Right cardiac atrium (tissue), 5 donors: Measurements from ENCODE around the gene CCDC197. TPM values are rescaled to one million over a fixed set of nuclear protein-coding genes. Genes with fewer than 3 reads are reported as not detected.

Experiments used
- ATAC-seq, 2 donors: fragments of 200-7000 bp; cut with Tn5 transposase; one replicate each; pipeline versions ENCODE4 v1.8.0 to v1.9.1; 2020; ENCODE audit warnings: moderate library complexity in 2 of 2, mild to moderate bottlenecking in 1 of 2
- DNase-seq, 3 donors: peaks; one replicate each; pipeline ENCODE4 v3.0.0-alpha.2; 2020
- H3K27ac ChIP-seq: one replicate; pipeline ENCODE4 v1.5.1; 2013; ENCODE audit warnings: mild to moderate bottlenecking, low read length, control low read depth, moderate library complexity
- H3K27me3 ChIP-seq: one replicate; pipeline ENCODE4 v1.6.1; 2013; ENCODE audit not compliant: control insufficient read depth, insufficient read depth
- H3K4me1 ChIP-seq: one replicate; pipeline ENCODE4 v1.6.1; 2013; ENCODE audit warnings: low read length; ENCODE audit not compliant: control insufficient read depth, insufficient read depth
- H3K4me3 ChIP-seq: one replicate; pipeline ENCODE4 v1.5.1; 2013; ENCODE audit warnings: low read length, control low read depth
- H3K9me3 ChIP-seq: one replicate; pipeline ENCODE4 v1.6.1; 2013; ENCODE audit warnings: low read length; ENCODE audit not compliant: control insufficient read depth
- WGBS: extraction: QIAGEN DNeasy Blood & Tissue Kit; methylation state at CpG from one replicate; pipeline ENCODE4 v1.1.7; 2013; 5-methylcytosine and 5-hydroxymethylcytosine counted together
- intact Hi-C, 4 donors: fragments of 100-400 bp; cut with DNase I; formaldehyde crosslinking; loops; one replicate each; pipeline versions ENCODE4 v1.11.0 to v1.14.0; 2022 to 2023
- long read RNA-seq, 4 donors: library from polyadenylated mRNA; unstranded; transcript quantifications; one replicate each; pipeline ENCODE4 v2.0.0, GENCODE V29; 2020 to 2021
- polyA plus RNA-seq: library from polyadenylated mRNA; stranded (reverse); fragments of 200-250 nt; gene quantifications from one replicate; pipeline ENCODE4 v1.2.3, GENCODE V29; 2013
- total RNA-seq, 4 donors: library from RNA; stranded (reverse); fragmentation: NEBNext Ultra II Directional; extraction: Animal tissue kit (Norgen Biotek cat#: 25700); gene quantifications; one replicate each; pipeline ENCODE4 v1.2.1, GENCODE V29; 2021
- donor health status: healthy with polysubstance abuse.
- donor health status: DM: no; HTN: yes; CAD: no.
- donor health status: DM: no; HTN: no; CAD: no.
- donor health status: DM: no; HTN: yes; CAD: no; lungs with severe emphysema.
- donor health status: DM: yes; HTN: yes; CAD: no.

Gene CCDC197
- total RNA-seq (under 1 TPM in 2 of 4 donors, not detected in 2; 0.44 to 0.45 TPM), polyA plus RNA-seq (not detected)
- long read RNA-seq, donor 1 = 0 reads
- long read RNA-seq, donor 2 = 0 reads
- long read RNA-seq, donor 3 = 0 reads
- long read RNA-seq, donor 4 = 0 reads

DNA sequence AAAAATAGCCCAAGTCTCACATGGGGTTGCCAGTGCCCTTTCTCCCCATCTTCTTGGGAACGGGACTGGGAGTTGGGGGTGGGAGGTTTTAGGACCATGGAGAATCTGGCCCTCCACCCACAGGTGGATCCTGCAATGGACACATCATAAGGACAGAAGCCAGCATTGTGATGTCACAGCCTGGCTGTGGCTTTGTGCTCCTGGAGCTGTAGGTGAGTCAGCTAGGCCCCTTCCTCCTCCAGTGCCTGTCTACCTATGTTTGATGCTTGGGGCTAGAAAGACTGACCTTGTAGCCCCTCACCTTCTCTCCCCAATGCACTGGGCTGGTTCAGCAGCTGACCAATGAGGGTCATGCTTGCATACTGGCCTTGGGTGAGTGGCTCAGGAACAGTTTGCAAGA is at the start of gene CCDC197:
Gene CCDC197 (plus strand): TSS at position 220 of the 400 bp plus-strand sequence. CDS start 831 bp downstream, outside the sequence.
- Histone ChIP-seq H3K27ac (no peak within 1 kb of the TSS), H3K27me3 (no peaks in the 10 kb centered on the region), H3K4me1 (peaks cover 5% of the 10 kb centered on the region), H3K9me3 (no peaks in the 10 kb centered on the region), H3K4me3 (no peak within 1 kb of the TSS)
- 74% methylated on average over 1 of the region's 1 CpG for WGBS
- ATAC-seq (no peak), DNase-seq (peak in 1 of 3 donors; percentile 10)
- intact Hi-C loops = no loop called here

DNA sequence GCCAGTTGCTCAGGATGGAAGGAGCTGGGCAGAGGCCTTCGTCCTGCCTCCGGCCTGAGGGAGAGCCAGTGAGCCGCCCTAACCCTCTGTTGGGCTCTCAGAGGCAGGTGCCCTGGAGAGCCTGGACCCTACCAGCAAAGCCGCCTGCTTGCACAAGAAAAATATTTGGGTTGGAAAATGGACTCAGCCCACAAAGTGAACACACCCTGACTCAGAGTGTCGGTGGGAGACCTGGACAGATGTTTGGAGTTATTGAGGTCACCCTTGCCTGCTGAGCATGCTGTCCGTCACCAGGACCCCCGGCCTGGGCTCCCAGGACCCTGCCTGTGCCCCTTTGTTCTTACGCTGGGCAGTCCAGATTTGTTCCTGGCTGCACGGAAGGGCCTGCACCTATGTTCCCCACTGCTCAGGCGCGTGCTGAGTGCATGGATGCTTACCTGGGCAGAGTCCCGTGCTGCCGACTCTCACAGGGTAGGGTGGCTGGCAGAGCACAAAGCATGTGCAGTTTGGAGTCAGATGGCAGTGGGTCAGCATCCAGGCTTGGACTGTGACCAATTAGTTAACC is 47.5 kb upstream of the CCDC197 start:
- no peak overlapping the region for H3K4me3 ChIP-seq
- intact Hi-C loops = no loop called here
- peak in 1 of 3 donors; percentile 18 for DNase-seq
- WGBS = 88% methylated on average over 13 of the region's 13 CpGs
- H3K27me3 ChIP-seq = no peaks in the 10 kb centered on the region
- no peak overlapping the region for H3K27ac ChIP-seq
- H3K4me1 ChIP-seq = no peaks in the 10 kb centered on the region
- H3K9me3 ChIP-seq = no peaks in the 10 kb centered on the region
- ATAC-seq = no peak

DNA sequence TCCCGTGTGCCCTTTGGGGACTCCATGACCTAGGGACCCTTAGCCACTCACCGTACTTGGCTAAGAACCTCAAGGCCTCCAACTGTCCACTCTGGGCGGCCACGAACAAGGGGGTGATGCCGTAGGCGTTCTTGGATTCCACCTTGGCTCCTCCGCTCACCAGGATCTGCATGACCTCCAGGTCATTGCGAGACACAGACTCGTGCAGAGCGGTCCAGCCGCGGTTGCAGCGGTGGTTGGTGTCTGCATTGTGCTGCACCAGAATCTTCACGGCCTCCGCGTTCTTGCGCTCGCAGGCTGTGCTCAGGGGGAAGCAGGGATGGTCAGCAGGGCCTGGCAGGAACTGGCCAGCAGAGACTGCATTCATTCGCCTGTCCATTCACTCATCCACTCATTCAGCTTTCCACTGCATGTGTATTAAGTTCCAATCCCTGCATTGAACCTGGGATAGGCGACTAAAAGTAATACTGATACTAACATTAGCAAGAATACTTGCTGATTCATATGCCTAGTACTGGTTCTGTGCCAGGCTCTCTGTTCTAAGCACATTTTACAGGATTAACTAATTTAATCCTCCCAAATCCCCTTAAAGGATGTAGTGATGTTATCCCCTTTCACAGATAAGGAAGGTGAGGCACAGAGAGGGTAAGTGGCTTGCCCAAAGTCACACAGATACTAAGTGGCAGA is 46.0 kb upstream of the CCDC197 start:
- H3K4me1 ChIP-seq = peaks cover 5% of the 10 kb centered on the region
- ATAC-seq (no peak), DNase-seq (no peak)
- intact Hi-C loops = no loop called here
- 85% methylated on average over 20 of the region's 20 CpGs for WGBS
- H3K27me3 ChIP-seq = no peaks in the 10 kb centered on the region
- H3K9me3 ChIP-seq = no peaks in the 10 kb centered on the region
- H3K27ac ChIP-seq = no peak overlapping the region
- H3K4me3 ChIP-seq = no peak overlapping the region

DNA sequence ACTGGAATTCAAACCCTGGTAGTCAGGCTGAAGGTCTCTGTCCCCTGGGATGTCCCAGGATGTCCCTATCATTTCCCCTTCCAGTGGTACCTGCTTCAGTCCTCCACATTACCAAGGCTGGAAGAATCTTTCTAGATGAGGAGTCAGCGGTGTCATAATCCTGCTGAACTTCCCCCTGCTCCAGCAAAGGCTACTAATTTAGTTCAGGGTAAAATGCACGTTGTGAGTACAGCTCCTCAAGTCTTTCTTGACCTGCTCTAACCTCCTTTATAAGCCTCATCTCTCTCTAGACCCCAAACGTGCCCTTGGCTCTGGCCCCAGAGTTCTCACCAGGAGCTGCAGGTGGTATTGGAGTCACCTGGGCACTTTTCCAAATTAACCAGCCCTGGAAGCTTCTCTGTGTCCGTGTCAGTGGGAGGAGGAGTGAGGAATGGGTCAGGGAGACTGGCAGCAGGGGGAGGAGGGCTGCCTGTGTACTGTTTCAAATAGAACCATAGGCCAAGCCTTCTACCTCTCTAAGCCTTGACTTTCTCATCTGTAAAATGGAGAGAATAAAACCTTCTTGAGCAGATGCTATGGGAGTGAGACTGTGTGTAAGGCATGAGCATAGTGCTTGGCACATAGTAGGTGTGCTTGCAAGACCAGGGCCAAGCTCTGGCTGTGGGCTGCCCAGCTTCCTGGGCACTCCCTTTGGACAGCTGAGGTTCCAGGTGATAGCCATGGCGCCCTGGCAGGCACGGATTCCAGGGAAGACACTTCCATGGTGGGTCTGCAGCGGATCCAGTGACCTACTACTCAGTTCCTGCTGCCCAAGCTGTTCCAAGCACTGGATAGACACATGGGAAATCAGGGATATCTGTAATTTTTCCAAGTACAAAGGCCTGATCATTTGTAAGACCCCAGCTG is 45.2 kb upstream of the CCDC197 start:
- WGBS = 52% methylated on average over 7 of the region's 7 CpGs
- H3K4me3 ChIP-seq = no peak overlapping the region
- H3K27ac ChIP-seq = no peak overlapping the region
- no peak for ATAC-seq
- H3K27me3 ChIP-seq = no peaks in the 10 kb centered on the region
- H3K9me3 ChIP-seq = no peaks in the 10 kb centered on the region
- H3K4me1 ChIP-seq = peaks cover 10% of the 10 kb centered on the region
- no peak for DNase-seq
- intact Hi-C loops = no loop called here

DNA sequence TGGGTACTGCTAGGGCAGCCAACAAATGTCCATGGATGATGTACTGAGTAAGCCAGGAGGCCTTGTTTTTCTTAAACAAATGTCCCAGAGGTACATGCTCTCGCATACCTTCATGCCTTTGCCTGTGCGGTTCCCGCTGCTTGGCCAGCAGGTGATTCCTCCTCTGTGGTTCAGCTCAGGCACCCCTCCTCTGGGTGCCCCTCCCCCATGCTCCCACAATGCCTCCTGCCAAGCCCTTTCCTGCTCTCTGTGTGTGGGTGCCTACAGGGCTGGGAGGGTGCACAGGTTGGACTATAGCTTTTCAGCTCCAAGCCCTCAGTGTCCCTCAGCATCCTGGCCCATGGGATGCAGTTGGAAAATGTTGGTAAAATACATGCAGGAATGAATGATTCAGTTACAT is 44.3 kb upstream of the CCDC197 start:
- no peak overlapping the region for H3K4me3 ChIP-seq
- no peak overlapping the region for H3K27ac ChIP-seq
- no peak for DNase-seq
- ATAC-seq = no peak
- intact Hi-C loops = no loop called here
- H3K27me3 ChIP-seq = no peaks in the 10 kb centered on the region
- no peaks in the 10 kb centered on the region for H3K9me3 ChIP-seq
- H3K4me1 ChIP-seq = peaks cover 10% of the 10 kb centered on the region
- WGBS = 87% methylated on average over 3 of the region's 3 CpGs

DNA sequence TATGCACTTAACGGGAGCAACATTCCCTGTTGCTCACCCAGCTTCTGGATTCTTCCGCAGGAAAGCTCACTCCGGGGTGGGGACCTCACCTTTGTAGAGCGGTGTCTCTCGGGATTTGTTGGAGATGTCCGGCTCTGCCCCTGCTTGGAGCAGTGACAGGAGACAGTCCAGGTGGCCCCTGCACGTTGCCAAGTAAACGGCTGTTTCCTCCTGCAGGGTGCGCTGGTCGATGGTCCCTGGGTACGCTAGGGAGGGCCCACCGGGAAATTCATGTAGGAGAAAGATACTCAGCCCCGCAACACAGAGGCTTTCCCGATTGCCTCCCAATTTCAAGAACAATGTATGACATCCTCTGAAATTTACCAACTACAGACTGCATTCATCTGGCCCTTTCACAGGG is 43.8 kb upstream of the CCDC197 start:
- intact Hi-C loops = no loop called here
- ATAC-seq = no peak

DNA sequence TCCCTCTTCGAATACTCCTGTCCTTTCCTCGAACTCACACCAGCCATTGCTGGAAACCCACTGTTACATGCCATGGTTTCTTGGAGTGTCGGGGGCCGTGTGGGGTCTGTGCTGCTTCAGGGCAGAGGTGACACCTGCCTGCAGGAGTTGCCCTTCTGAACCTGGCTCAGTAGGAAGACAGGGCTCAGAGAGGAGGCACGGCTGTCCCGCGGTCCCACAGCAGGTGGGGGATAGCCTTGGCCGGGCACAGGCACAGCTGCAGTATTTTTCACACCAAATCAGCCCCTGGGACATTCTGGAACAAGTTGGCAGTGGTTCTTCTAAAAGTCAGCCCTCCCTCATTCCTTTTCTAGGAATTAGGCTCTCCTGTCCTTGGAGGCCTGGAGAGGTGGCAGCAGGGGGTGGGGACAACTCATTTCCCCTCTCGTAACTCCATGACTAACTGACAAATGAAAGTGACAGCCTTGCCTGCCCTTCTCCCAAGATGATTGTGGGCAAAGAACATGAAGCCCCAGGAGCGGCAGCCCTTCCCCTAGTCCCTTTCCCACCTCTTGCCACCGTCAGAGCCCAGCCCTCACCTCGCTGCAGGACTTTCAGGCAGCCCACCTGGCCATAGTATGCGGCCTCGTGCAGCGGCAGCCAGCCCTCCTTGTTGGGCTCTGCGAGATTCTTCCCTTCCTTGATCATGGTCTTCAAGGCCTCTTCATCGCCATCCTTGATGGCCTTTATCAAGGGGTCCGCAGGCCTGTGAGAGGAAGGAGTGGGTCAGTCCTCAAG is 43.2 kb upstream of the CCDC197 start:
- Histone ChIP-seq H3K27me3 (no peaks in the 10 kb centered on the region), H3K4me1 (peaks cover 10% of the 10 kb centered on the region), H3K27ac (peak overlapping the region; percentile 3), H3K4me3 (no peak overlapping the region), H3K9me3 (no peaks in the 10 kb centered on the region)
- intact Hi-C loops = no loop called here
- ATAC-seq = no peak
- WGBS = 78% methylated on average over 18 of the region's 18 CpGs
- DNase-seq = no peak

More for the DNA sequence above, 43.8 kb upstream of the CCDC197 start:
- no peaks in the 10 kb centered on the region for H3K9me3 ChIP-seq
- H3K27me3 ChIP-seq = no peaks in the 10 kb centered on the region
- H3K27ac ChIP-seq = no peak overlapping the region
- H3K4me3 ChIP-seq = no peak overlapping the region
- 40% methylated on average over 14 of the region's 14 CpGs for WGBS
- peaks cover 10% of the 10 kb centered on the region for H3K4me1 ChIP-seq
- no peak for DNase-seq

DNA sequence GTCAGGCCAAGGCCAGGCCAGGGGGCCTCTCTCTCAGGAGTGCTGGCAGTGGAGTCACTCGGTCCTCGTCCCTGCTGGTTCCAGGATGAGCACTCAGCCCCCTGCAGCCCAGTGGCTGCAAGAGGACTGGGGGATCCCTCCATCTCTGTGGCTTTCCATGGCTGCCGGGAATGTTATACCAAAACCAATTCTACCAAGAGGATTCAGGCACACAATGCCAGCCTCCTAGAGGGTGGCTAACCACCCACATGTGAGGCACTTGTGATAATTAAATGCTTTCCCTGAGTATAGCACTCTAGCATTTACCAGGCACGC is 42.6 kb upstream of the CCDC197 start:
- peak overlapping the region; percentile 3 for H3K27ac ChIP-seq
- 75% methylated on average over 4 of the region's 4 CpGs for WGBS
- ATAC-seq (no peak), DNase-seq (no peak)
- no peaks in the 10 kb centered on the region for H3K27me3 ChIP-seq
- H3K4me3 ChIP-seq = no peak overlapping the region
- intact Hi-C loops = no loop called here
- no peaks in the 10 kb centered on the region for H3K9me3 ChIP-seq
- peaks cover 15% of the 10 kb centered on the region for H3K4me1 ChIP-seq

DNA sequence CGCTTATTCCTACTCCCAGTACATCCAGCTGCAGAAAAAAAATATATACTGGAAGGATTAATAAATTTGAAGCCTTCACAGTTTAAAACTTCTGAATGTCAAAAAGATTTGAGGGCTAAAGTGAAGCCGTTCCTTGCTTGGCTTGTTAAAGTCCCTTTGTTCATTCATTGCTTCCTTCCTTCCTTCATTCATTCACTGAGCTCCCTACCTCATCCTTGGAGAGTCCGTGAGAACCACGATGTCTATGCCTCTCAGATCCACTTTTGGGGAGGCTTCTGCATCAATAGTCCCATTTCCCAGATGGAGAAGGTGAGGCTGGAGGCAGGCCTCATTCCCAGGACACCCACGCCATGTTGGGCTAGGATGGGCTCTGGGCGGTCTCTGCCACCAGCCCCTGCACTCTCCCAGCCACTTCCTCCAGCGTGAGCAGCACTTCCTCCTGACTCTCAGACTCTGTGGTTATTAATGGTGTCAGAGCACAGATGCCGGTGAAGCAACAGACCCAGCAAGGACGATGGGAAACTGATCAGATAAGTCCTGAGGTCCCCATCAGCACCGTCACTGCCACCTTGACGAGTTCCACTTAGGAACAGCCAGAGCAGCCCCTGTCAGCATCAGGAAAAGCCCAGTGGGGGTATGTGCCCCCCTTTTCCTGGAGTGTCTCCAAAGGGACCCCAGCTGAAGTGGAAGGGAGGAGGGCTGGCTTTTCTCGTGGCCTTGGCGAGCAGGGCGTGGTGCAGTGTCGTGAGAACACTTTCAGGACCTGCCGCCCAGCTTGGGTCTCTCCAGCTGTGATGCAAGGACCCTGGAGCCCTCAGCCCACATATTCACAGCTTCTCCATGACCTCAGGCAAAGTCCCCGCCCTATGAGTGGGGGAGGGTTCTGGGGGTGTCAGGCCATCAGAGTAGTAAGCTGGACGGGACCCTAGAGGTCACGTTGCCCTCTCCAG is 41.9 kb upstream of the CCDC197 start:
- Histone ChIP-seq H3K27ac (peak overlapping the region; percentile 37), H3K9me3 (no peaks in the 10 kb centered on the region), H3K4me3 (no peak overlapping the region), H3K27me3 (no peaks in the 10 kb centered on the region), H3K4me1 (peaks cover 16% of the 10 kb centered on the region)
- peak; percentile 3 to 8 for ATAC-seq
- no peak for DNase-seq
- intact Hi-C loops = no loop called here
- WGBS = 44% methylated on average over 19 of the region's 19 CpGs
